H1 (cell line): ENCODE data around the gene HTR3B. TPM values are rescaled to one million over a fixed set of nuclear protein-coding genes. Genes with fewer than 3 reads are reported as not detected.
A peak's percentile ranks its signal among the peaks of the same experiment; 100 is the strongest.

Experiments used
- CTCF ChIA-PET: fragments of 300-600 bp; sonication (Branson Sonifier 250); formaldehyde crosslinking; loops from one replicate; lab custom pipeline; 2021; ENCODE audit not compliant: partially characterized antibody; lab: Charles Lee
- POLR2A ChIA-PET: fragments of 300-600 bp; sonication (Branson Sonifier 250); formaldehyde crosslinking; loops from one replicate; lab custom pipeline; 2021; ENCODE audit warnings: inconsistent platforms; ENCODE audit not compliant: partially characterized antibody; lab: Charles Lee
- DNase-seq, 2 experiments: peaks; one replicate each; pipeline versions ENCODE4 v3.0.0 to v3.0.0-alpha.2; 2010 to 2022; ENCODE audit warnings: low spot score in 2 of 2, low read depth in 1 of 2, mixed read lengths in 1 of 2
- FAIRE-seq: peaks from 2 replicates; lab custom pipeline; 2011; peaks lifted over from hg19 to GRCh38; lab: Jason Lieb, UNC
- H2AFZ ChIP-seq: 2 replicates; pipeline ENCODE4 v1.8.1; 2012; ENCODE audit warnings: low read length, inconsistent platforms
- H2AK5ac ChIP-seq: 2 replicates; pipeline ENCODE4 v1.6.1; 2013; ENCODE audit warnings: low read depth, low read length
- H2BK120ac ChIP-seq: replicated peaks from 2 replicates; pipeline ENCODE3; 2013; ENCODE audit warnings: low read depth, low read length, inconsistent platforms
- H2BK12ac ChIP-seq: 2 replicates; pipeline ENCODE4 v1.6.1; 2013; ENCODE audit warnings: low read depth, low read length
- H2BK15ac ChIP-seq: 2 replicates; pipeline ENCODE4 v1.6.1; 2013; ENCODE audit warnings: low read length
- H2BK20ac ChIP-seq: 2 replicates; pipeline ENCODE4 v1.6.1; 2013; ENCODE audit warnings: low read length
- H2BK5ac ChIP-seq: 2 replicates; pipeline ENCODE4 v1.6.1; 2013; ENCODE audit warnings: low read depth, low read length
- H3K14ac ChIP-seq: 2 replicates; pipeline ENCODE4 v1.6.1; 2013; ENCODE audit warnings: inconsistent platforms; ENCODE audit not compliant: insufficient read length
- H3K18ac ChIP-seq: 2 replicates; pipeline ENCODE4 v1.6.1; 2013; ENCODE audit warnings: low read length; ENCODE audit errors: extremely low read depth
- H3K23ac ChIP-seq: 2 replicates; pipeline ENCODE4 v1.6.1; 2013; ENCODE audit warnings: inconsistent platforms; ENCODE audit not compliant: insufficient read length
- H3K23me2 ChIP-seq: 2 replicates; pipeline ENCODE4 v1.6.1; 2013; ENCODE audit warnings: low read depth, low read length
- H3K27ac ChIP-seq: 2 replicates; pipeline ENCODE4 v1.6.1; 2011; ENCODE audit warnings: low read depth, low read length, inconsistent platforms
- H3K27me3 ChIP-seq, 4 experiments: replicated peaks in 1 of 4; 1 replicate in 1 of 4; 2 replicates in 3 of 4; pipeline versions ENCODE4 v1.6.1 to v1.8.1; 2011 to 2013; ENCODE audit warnings: low read length in 3 of 4, mild to moderate bottlenecking in 3 of 4, inconsistent platforms in 2 of 4, mixed read lengths in 2 of 4, moderate library complexity in 1 of 4; ENCODE audit not compliant: control insufficient read depth in 3 of 4, insufficient read depth in 3 of 4; ENCODE audit errors: extremely low read depth in 1 of 4
- H3K36me3 ChIP-seq, 4 experiments: 2 replicates each; pipeline versions ENCODE4 v1.6.1 to v1.8.1; 2011 to 2013; ENCODE audit warnings: mild to moderate bottlenecking in 4 of 4, low read length in 3 of 4, moderate library complexity in 2 of 4, control low read depth in 1 of 4, inconsistent platforms in 1 of 4; ENCODE audit not compliant: insufficient read depth in 4 of 4, control insufficient read depth in 2 of 4
- H3K4ac ChIP-seq: replicated peaks from 2 replicates; pipeline ENCODE3; 2013; ENCODE audit warnings: low read length, low read depth, mixed read lengths, inconsistent platforms; ENCODE audit not compliant: insufficient read length
- H3K4me1 ChIP-seq, 4 experiments: replicated peaks in 1 of 4; 1 replicate in 1 of 4; 2 replicates in 3 of 4; pipeline versions ENCODE4 v1.6.1 to v1.8.1; 2011 to 2013; ENCODE audit warnings: low read length in 3 of 4, inconsistent platforms in 2 of 4, mixed read lengths in 1 of 4; ENCODE audit not compliant: insufficient read depth in 4 of 4, control insufficient read depth in 3 of 4
- H3K4me2 ChIP-seq, 2 experiments: 2 replicates each; pipeline versions ENCODE4 v1.6.1 to v1.8.1; 2011 to 2013; ENCODE audit warnings: low read depth in 2 of 2, low read length in 2 of 2, control low read depth in 1 of 2, inconsistent platforms in 1 of 2, mild to moderate bottlenecking in 1 of 2; ENCODE audit not compliant: insufficient read depth in 1 of 2
- H3K4me3 ChIP-seq, 4 experiments: fragments of 200-600, 300-600 bp in 1 of 4; sonication (generic), shearing (Covaris generic), sonication (Bioruptor Twin) in 1 of 4; 2 replicates each; pipeline versions ENCODE4 v1.5.1 to v1.8.1; 2011 to 2016; ENCODE audit warnings: low read length in 4 of 4, low read depth in 3 of 4, control low read depth in 2 of 4, inconsistent platforms in 2 of 4, mild to moderate bottlenecking in 2 of 4, mixed read lengths in 1 of 4, moderate library complexity in 1 of 4; ENCODE audit not compliant: insufficient read depth in 2 of 4; ENCODE audit errors: extremely low read depth in 1 of 4
- H3K56ac ChIP-seq: replicated peaks from 2 replicates; pipeline ENCODE3; 2013; ENCODE audit warnings: low read depth, mild to moderate bottlenecking, mixed read lengths, low read length, inconsistent platforms; ENCODE audit not compliant: insufficient read length
- H3K79me1 ChIP-seq: 2 replicates; pipeline ENCODE4 v1.6.1; 2013; ENCODE audit warnings: low read depth, low read length, control low read depth
- H3K79me2 ChIP-seq, 2 experiments: 2 replicates each; pipeline versions ENCODE4 v1.6.1 to v1.8.1; 2012 to 2013; ENCODE audit warnings: low read length in 2 of 2, mild to moderate bottlenecking in 2 of 2, inconsistent platforms in 1 of 2; ENCODE audit not compliant: insufficient read depth in 2 of 2, control insufficient read depth in 1 of 2
- H3K9ac ChIP-seq, 4 experiments: replicated peaks in 1 of 4; 1 replicate in 1 of 4; 2 replicates in 3 of 4; pipeline versions ENCODE4 v1.6.1 to v1.8.1; 2011 to 2013; ENCODE audit warnings: low read depth in 3 of 4, low read length in 3 of 4, control low read depth in 2 of 4, mild to moderate bottlenecking in 2 of 4, moderate library complexity in 2 of 4, inconsistent platforms in 1 of 4; ENCODE audit errors: extremely low read depth in 1 of 4
- H3K9me3 ChIP-seq, 2 experiments: 2 replicates each; pipeline versions ENCODE4 v1.6.1 to v1.8.1; 2012 to 2013; ENCODE audit warnings: mild to moderate bottlenecking in 2 of 2, moderate library complexity in 2 of 2, control low read depth in 1 of 2, inconsistent platforms in 1 of 2, low read depth in 1 of 2, low read length in 1 of 2, mixed read lengths in 1 of 2; ENCODE audit not compliant: insufficient read depth in 2 of 2
- H4K20me1 ChIP-seq, 2 experiments: replicated peaks in 1 of 2; 2 replicates each; pipeline versions ENCODE3 to v1.8.1; 2011 to 2013; ENCODE audit warnings: inconsistent platforms in 2 of 2, low read length in 2 of 2, mild to moderate bottlenecking in 1 of 2; ENCODE audit not compliant: insufficient read depth in 2 of 2, control insufficient read depth in 1 of 2
- H4K5ac ChIP-seq: 2 replicates; pipeline ENCODE4 v1.6.1; 2013; ENCODE audit warnings: low read length, low read depth, mixed read lengths, inconsistent platforms; ENCODE audit not compliant: insufficient read length
- H4K8ac ChIP-seq: 2 replicates; pipeline ENCODE4 v1.8.0; 2013; ENCODE audit warnings: mild to moderate bottlenecking, moderate library complexity, low read length, inconsistent platforms; ENCODE audit not compliant: insufficient read depth; ENCODE audit errors: extremely low read depth
- H4K91ac ChIP-seq: replicated peaks from 2 replicates; pipeline ENCODE3; 2013; ENCODE audit warnings: low read length, mixed read lengths, inconsistent platforms; ENCODE audit not compliant: insufficient read length
- BRCA1 ChIP-seq: IDR thresholded peaks from 2 replicates; pipeline ENCODE4 v1.6.1; 2012; ENCODE audit warnings: low read depth, low read length, improper control_type of control experiment
- CBX5 ChIP-seq: fragments of 300-800, 300-1000 bp; sonication (generic); IDR thresholded peaks from 2 replicates; pipeline ENCODE4 v1.7.1; 2016; ENCODE audit warnings: antibody characterized with exemption, low read length, low read depth
- CTBP2 ChIP-seq: IDR thresholded peaks from 2 replicates; pipeline ENCODE4 v1.7.0; 2011; ENCODE audit warnings: borderline replicate concordance, mild to moderate bottlenecking, moderate library complexity, mixed read lengths, low read length; ENCODE audit not compliant: insufficient read depth, insufficient read length
- EGR1 ChIP-seq: IDR thresholded peaks from 2 replicates; pipeline ENCODE4 v1.6.1; 2011; ENCODE audit warnings: low read depth, low read length, borderline replicate concordance
- EP300 ChIP-seq, 2 experiments: IDR thresholded peaks; 1 replicate in 1 of 2; 2 replicates in 1 of 2; pipeline ENCODE4 v1.6.1; 2011 to 2012; ENCODE audit warnings: low read depth in 2 of 2, low read length in 2 of 2, mild to moderate bottlenecking in 2 of 2, borderline replicate concordance in 1 of 2, inconsistent platforms in 1 of 2, moderate library complexity in 1 of 2
- GTF2F1 ChIP-seq: IDR thresholded peaks from 2 replicates; pipeline ENCODE4 v1.6.1; 2012; ENCODE audit warnings: low read depth, low read length, improper control_type of control experiment, borderline replicate concordance
- KDM5A ChIP-seq: fragments of 200-600 bp; IDR thresholded peaks from 2 replicates; pipeline ENCODE4 v1.7.1; 2012; ENCODE audit warnings: mild to moderate bottlenecking, low read length, inconsistent platforms, mixed read lengths
- POLR2A ChIP-seq, 2 experiments: IDR thresholded peaks; 1 replicate in 1 of 2; 2 replicates in 1 of 2; pipeline ENCODE4 v1.6.1; 2011; ENCODE audit warnings: low read depth in 2 of 2, low read length in 2 of 2, mild to moderate bottlenecking in 2 of 2; ENCODE audit errors: control extremely low read depth in 1 of 2
- RFX5 ChIP-seq: IDR thresholded peaks from 2 replicates; pipeline ENCODE4 v1.6.1; 2011; ENCODE audit warnings: low read depth, low read length, improper control_type of control experiment, borderline replicate concordance
- RNF2 ChIP-seq: fragments of 200-900, 300-1000 bp; sonication (generic); IDR thresholded peaks from 2 replicates; pipeline ENCODE4 v1.7.1; 2016; ENCODE audit warnings: borderline replicate concordance, low read depth, mild to moderate bottlenecking, antibody characterized with exemption, low read length; ENCODE audit not compliant: poor library complexity, severe bottlenecking; ENCODE audit errors: missing control alignments
- SIN3A ChIP-seq, 2 experiments: IDR thresholded peaks in 1 of 2; conservative IDR thresholded peaks in 1 of 2; 2 replicates each; pipeline ENCODE4 v1.6.1; 2011 to 2012; ENCODE audit warnings: low read length in 2 of 2, improper control_type of control experiment in 1 of 2, low read depth in 1 of 2, mild to moderate bottlenecking in 1 of 2
- SIX5 ChIP-seq: IDR thresholded peaks from 2 replicates; pipeline ENCODE4 v1.6.1; 2011; ENCODE audit warnings: mild to moderate bottlenecking, low read depth, low read length
- WGBS, 2 experiments: shearing (Covaris generic) in 1 of 2; methylation state at CpG; one replicate each; pipeline versions ENCODE4 v1.1.6 to v1.1.7; 2013 to 2015; ENCODE audit warnings: low lambda C conversion rate in 2 of 2, mixed read lengths in 2 of 2, inconsistent platforms in 1 of 2, low coverage in 1 of 2, missing lambda C conversion rate in 1 of 2; ENCODE audit not compliant: insufficient replicate concordance in 2 of 2, insufficient coverage in 1 of 2, insufficient read length in 1 of 2; ENCODE audit errors: extremely low coverage in 1 of 2, missing lambda C conversion rate in 1 of 2; 5-methylcytosine and 5-hydroxymethylcytosine counted together
- polyA plus RNA-seq, 7 experiments: library from polyadenylated mRNA; depleted of rRNA in 3 of 7; stranded (reverse) in 5 of 7; unstranded in 2 of 7; fragments of >200 nt in 5 of 7; fragments of 200-250 nt in 2 of 7; gene quantifications; 1 replicate in 5 of 7; 2 replicates in 1 of 7; 4 replicates in 1 of 7; pipeline versions ENCODE4 v1.2.1 to v1.2.3, GENCODE V29; 2011 to 2013; ENCODE audit warnings: missing spikeins in 2 of 7, mixed read lengths in 2 of 7
- total RNA-seq: library from RNA; stranded (reverse); fragmentation: NEBNext Ultra II Directional; extraction: Animal tissue kit (Norgen Biotek cat#: 25700); gene quantifications from 2 replicates; pipeline ENCODE4 v1.2.1, GENCODE V29; 2021

Gene HTR3B
- total and polyA plus RNA-seq, 2 of the 8 experiments (the other 6 are each of a cell fraction or from before 2014, with no cell fraction given), result not detected

DNA sequence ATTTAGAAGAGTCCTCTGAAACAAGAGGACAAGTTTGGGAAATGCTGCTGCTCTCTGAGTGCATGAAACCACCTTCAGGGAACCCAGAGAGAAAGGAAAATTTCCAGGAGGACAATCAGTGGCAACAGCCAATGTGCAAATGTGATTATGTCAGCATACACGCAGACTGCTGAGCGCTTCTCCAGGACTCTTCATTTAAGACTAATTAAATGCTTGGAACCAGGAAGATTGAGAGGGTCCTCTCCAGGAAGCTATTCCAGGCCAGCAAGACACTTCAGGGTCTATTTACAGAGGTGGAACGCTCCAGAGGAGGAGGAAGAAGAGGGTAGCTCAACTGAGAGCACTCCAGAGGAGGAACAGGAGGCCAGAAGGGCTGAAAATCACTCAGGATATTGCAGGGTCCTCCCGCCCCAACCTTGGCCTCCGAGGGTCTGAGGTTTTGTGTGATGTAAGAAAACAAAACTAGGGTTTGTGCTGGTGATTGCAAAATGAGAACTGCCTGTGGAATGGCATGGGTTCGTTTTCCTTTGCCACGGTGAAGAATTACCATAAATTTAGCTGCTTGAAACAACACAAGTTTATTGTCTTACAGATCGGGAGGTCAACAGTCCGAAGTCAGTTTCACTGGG, 56.2 kb downstream of the HTR3B start:
- Histone ChIP-seq H3K56ac (no peak overlapping the region), H4K91ac (no peak overlapping the region), H3K36me3 (no peaks in the 10 kb centered on the region), H4K20me1 (no peaks in the 10 kb centered on the region), H2BK5ac (no peak overlapping the region), H3K9ac (no peak overlapping the region), H3K27ac (no peak overlapping the region), H3K4me1 (peaks cover 2 to 15% (median 5%) of the 10 kb centered on the region in 4 experiments; a peak in 6 of 7 replicates), H3K79me2 (no peaks in the 10 kb centered on the region), H2BK20ac (0 out of 2 replicates have a peak overlapping the region, but pooled peaks have one; percentile 13), H3K14ac (no peak overlapping the region), H4K5ac (no peak overlapping the region), H4K8ac (no peak overlapping the region), H2AFZ (no peak overlapping the region), H2BK15ac (0 out of 2 replicates have a peak overlapping the region, but pooled peaks have one; percentile 23), H3K18ac (peak overlapping the region; percentile 41; the same call in 1 of the 2 replicates), H3K4me2 (no peak overlapping the region), H2BK120ac (no peak overlapping the region), H3K9me3 (no peaks in the 10 kb centered on the region), H3K4ac (no peak overlapping the region), H3K27me3 (peaks cover 0 to 2% (median 0%) of the 10 kb centered on the region in 4 experiments; a peak in 2 of 7 replicates), H3K23ac (no peak overlapping the region), H2AK5ac (no peak overlapping the region), H2BK12ac (0 out of 2 replicates have a peak overlapping the region, but pooled peaks have one; percentile 27), H3K79me1 (no peaks in the 10 kb centered on the region), H3K4me3 (no peak overlapping the region), H3K23me2 (no peaks in the 10 kb centered on the region)
- ChIA-PET POLR2A (interaction anchor here (1.5 to 1.6 kb wide), 2 partner anchors 8 to 11 kb away, joined by 3 read pairs; no protein-coding TSS in a partner anchor), CTCF (interaction anchor here (1.2 to 4.9 kb wide), 3 partner anchors 14 to 301 kb away, joined by 6 to 23 read pairs (median 7); partner anchors contain the start of gene HTR3A)
- FAIRE-seq (no peak), DNase-seq (no peak)
- WGBS, 2 experiments, result 84% methylated on average over 9 of the region's 9 CpGs; no CpG with 5 or more reads in 1 of the 2 experiments
- TF ChIP-seq SIN3A (conservative IDR thresholded peaks at IDR 0.05 in 1 of 2, IDR thresholded peaks at IDR 0.05 in 1 of 2; ENCODE audit: low read depth in 1 of 2, low read length in 2 of 2) (no peak), EP300 (IDR thresholded peaks at IDR 0.05; ENCODE audit: borderline replicate concordance in 1 of 2, low read depth in 2 of 2, low read length in 2 of 2) (no peak), GTF2F1 (no peak), KDM5A (no peak), CBX5 (no peak), RFX5 (no peak), BRCA1 (no peak), SIX5 (no peak), CTBP2 (no peak), RNF2 (no peak), POLR2A (IDR thresholded peaks at IDR 0.05; ENCODE audit: control extremely low read depth in 1 of 2, low read depth in 2 of 2, low read length in 2 of 2) (no peak), EGR1 (no peak)
